Measurements from ENCODE around the gene DCT.

The DCT gene

DNA sequence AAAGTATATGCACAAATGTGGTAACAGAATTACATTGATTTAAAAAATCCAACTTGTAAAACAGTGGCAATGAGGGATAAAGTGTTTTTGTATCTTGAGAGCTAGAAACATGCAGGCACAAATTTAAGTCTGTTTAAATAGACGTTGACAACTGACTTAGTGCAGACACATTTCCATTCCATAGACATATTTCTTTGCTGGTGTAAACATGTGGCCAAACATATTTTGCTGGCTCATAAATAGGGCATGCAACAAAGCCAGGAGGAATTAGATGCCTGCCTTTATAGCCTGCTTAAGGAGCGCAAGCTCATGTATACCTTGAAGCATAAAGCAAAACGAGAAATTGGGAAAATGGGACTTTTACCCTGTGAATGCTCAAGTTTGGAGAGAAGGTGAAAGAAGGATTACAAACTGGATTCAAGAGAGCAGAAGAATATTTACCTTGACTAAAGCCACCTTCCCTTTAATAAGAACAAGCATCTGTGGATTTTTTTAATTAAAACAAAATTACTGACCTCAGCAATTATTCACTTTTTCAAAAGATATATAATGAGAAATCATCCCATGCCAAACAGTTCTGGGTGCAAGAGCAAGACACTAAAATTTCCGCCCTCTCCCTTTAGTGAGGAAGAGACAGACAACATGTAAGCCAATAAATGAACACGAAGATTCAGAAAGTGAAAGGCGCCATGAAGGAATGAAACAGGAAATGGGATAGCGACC, 71.0 kb downstream of the DCT start:
- no peak for DNase-seq (ENCODE audit: low read depth)
- TF ChIP-seq, protein P1, sequence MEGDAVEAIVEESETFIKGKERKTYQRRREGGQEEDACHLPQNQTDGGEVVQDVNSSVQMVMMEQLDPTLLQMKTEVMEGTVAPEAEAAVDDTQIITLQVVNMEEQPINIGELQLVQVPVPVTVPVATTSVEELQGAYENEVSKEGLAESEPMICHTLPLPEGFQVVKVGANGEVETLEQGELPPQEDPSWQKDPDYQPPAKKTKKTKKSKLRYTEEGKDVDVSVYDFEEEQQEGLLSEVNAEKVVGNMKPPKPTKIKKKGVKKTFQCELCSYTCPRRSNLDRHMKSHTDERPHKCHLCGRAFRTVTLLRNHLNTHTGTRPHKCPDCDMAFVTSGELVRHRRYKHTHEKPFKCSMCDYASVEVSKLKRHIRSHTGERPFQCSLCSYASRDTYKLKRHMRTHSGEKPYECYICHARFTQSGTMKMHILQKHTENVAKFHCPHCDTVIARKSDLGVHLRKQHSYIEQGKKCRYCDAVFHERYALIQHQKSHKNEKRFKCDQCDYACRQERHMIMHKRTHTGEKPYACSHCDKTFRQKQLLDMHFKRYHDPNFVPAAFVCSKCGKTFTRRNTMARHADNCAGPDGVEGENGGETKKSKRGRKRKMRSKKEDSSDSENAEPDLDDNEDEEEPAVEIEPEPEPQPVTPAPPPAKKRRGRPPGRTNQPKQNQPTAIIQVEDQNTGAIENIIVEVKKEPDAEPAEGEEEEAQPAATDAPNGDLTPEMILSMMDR (conservative IDR thresholded peaks at IDR 0.05; ENCODE audit: low read length): no peak
- no peak overlapping the region for H3K4me3 ChIP-seq (ENCODE audit: low read length)

DNA sequence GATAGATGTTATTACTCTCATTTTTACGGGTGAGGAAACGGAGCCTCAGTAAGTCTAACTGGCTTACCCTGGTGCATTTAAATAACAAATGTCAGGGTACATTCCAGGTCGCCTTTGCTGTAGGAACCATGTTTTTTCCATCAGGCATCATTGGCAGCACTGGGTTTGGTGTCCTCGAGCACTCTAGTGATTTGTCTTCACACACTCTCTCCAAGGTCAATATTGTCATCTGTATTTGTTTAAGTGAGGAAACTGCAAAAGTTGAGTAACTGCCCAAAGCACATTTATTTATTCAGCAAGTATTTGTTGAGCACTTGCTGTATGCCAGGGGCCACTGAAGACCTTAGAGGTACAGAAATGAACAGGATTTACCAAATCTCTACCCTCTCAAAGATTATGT, 78.6 kb downstream of the DCT start:
- DNase-seq (ENCODE audit: low read depth): no peak
- H3K4me3 ChIP-seq (ENCODE audit: low read length): no peak overlapping the region
- TF ChIP-seq, protein P1 (conservative IDR thresholded peaks at IDR 0.05; ENCODE audit: low read length): no peak

DNA sequence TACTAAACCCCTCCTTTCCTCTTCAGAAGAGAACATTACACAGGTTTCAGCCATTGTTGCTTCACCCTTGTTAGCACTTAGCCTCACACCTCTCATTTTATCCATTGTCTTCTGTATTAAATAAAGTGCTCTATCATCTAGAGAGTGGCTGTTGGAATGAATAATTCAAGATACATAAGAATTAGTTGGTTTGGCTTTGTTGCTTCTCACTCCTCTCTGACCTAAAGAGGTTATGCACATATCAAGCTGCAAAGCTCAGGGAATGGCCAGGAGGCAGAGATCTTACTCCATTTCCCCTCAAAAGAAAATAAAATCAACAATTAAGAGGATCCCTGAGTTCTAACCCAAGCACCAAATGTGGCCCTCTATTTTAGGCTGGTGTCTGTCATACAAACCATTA, 79.7 kb downstream of the DCT start:
- no peak for DNase-seq (ENCODE audit: low read depth)
- H3K4me3 ChIP-seq (ENCODE audit: low read length): no peak overlapping the region
- TF ChIP-seq, protein P1 (conservative IDR thresholded peaks at IDR 0.05; ENCODE audit: low read length): no peak

DNA sequence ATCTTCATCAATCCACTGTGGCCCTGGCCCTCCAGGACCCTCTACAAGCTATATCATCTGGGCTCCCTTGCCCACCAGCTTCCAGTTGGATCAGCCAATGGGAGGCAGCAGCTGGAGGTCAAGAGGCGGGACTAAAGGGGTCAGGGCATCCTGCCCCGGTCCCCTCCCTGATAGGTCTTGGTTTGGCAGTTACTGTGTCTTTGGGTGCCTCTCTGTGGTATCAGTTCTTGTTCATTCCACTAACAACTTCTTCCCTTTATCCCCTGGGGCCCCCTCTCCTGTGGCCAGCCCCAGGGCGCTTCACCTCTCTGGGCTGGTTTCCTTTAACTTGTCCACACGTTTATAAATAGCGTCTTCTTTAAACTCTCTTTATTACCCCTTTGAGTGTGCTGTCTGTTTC, 83.6 kb downstream of the DCT start:
- TF ChIP-seq, protein P1 (conservative IDR thresholded peaks at IDR 0.05; ENCODE audit: low read length): no peak
- DNase-seq (ENCODE audit: low read depth): no peak
- H3K4me3 ChIP-seq (ENCODE audit: low read length): no peak overlapping the region

DNA sequence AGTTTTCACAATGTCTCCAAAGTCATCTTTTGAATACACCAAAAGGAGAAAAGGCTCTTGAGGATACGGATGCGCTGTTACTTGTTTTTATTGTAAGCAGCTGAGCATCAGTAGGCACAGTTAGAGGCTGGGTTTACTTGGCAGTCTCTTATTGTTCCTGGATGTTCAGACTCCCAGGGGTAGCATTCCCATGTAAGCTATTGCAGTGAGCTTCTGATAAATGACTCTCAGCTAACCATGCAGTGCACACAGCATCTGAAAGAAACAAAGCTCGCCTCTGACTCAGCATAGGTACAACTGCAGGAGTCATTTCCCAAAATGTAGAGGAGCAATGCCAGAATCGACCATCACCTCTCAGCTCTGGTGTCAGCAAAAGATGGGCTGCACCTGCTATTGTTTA, 84.8 kb downstream of the DCT start:
- H3K4me3 ChIP-seq (ENCODE audit: low read length): no peak overlapping the region
- no peak for DNase-seq (ENCODE audit: low read depth)
- TF ChIP-seq, protein P1 (conservative IDR thresholded peaks at IDR 0.05; ENCODE audit: low read length): no peak

DNA sequence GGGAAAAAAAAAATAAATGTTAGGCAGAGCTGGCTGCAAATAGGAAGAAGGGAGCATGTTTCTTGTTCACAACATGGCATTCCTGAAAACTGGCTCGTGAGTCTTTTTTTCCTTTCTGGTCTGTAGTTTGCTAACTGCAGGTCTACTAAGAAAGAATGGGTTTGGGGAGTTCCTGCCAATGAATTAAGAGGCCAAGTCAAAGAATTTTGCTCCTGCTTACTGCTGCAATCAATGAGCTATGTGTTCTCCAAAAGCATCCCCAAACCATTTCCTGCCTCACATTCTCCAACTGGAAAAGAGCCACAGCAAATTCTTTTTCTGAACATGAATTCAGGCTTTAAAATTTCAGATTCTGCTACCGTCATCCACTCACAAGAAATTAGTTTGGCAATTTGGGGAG, 88.6 kb downstream of the DCT start:
- TF ChIP-seq, protein P1 (conservative IDR thresholded peaks at IDR 0.05; ENCODE audit: low read length): no peak
- H3K4me3 ChIP-seq (ENCODE audit: low read length): no peak overlapping the region
- peak; percentile 78 for DNase-seq (ENCODE audit: low read depth)

DNA sequence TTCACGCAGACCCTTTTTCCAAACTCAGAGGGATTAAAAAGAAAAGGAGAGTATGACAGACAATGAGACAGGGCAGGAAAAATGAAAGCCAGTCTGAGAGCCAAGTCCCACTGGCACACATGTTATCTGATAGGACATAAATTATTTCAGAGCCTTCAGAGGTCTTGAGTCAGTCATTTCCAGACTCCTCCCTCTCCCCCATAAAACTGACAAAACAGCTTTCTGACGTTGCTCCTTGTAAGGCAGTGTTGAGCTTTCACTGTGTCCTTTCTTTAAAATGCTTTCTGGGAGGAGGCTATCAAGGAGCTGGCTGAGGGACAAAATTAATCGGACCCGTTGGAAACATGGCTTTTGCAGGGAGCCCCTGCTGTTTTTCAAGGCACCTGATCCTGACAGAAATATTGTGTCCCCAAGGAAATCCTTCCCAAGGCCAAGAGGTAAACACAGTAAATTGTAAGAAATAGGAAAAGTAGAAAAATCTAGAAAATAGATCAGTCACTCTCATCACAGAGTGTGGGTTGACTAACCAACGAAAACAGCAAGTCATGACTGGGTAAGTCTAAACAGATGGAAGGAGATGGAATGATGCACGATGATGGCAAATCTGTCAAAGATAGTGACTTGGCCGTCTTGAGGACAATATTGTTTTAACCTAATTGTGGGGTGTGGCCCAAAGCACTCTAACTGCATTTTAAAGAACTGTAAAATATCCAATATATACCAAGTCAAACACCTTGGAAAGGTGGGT, 89.7 kb downstream of the DCT start:
- peak; percentile 19 for DNase-seq (ENCODE audit: low read depth)
- TF ChIP-seq, protein P1 (conservative IDR thresholded peaks at IDR 0.05; ENCODE audit: low read length): no peak

More for the DNA sequence above, 89.7 kb downstream of the DCT start:
- no peak overlapping the region for H3K4me3 ChIP-seq (ENCODE audit: low read length)

All from AG10803 (cell line).